LNCaP clone FGC (cell line): ENCODE data around the gene S1PR3.
A peak's percentile ranks its signal among the peaks of the same experiment; 100 is the strongest.

Experiments
- DNase-seq: peaks from one replicate; pipeline ENCODE4 v3.0.0-alpha.2; 2011; ENCODE audit warnings: low read depth
- H3K4me3 ChIP-seq: 2 replicates; pipeline ENCODE4 v1.5.1; 2011; ENCODE audit warnings: mild to moderate bottlenecking, low read depth, low read length, control low read depth
- CTCF ChIP-seq: IDR thresholded peaks from 2 replicates; pipeline ENCODE4 v1.5.1; 2012; ENCODE audit warnings: mild to moderate bottlenecking; ENCODE audit not compliant: control insufficient read depth, insufficient read depth; ENCODE audit errors: extremely low read depth

The S1PR3 gene

DNA sequence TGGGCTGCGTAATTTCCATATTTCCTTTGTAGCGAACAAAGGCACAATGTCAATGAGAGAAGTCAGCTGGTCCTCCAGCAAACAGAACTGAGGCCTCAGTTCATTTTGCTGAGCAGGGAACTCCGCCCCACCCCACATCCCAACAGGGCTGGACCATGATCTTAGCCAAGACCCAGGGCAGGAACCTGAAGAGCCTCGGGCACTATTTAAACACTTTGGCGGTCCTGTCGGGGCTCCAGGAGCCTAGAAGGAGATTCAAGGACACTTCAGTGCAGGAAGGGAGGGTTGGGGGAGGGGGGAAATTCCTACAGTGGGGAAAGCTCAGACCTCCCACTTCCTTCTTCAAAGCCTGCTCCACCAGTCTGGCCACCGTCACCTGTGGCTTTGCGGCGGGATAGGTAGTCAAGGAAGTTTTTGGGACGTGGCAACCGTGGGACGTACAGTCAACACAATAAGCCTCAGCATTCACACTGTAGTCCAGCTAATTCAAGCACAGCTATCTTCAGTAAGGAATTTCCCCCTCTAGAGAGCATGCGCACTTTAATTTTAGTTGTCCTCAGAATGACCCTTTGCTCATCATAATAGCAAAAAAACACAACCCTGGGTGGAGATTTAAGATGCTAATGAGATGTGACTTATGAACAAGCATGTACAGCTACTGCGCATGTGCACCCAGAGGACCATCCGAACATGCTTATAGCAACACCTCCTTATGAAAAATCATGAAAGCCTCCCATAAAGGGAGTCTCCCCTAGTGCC lies 30.9 kb downstream of the S1PR3 start:
- H3K4me3 ChIP-seq, result no peak overlapping the region
- no peak for TF ChIP-seq CTCF
- DNase-seq, result peak; percentile 96

DNA sequence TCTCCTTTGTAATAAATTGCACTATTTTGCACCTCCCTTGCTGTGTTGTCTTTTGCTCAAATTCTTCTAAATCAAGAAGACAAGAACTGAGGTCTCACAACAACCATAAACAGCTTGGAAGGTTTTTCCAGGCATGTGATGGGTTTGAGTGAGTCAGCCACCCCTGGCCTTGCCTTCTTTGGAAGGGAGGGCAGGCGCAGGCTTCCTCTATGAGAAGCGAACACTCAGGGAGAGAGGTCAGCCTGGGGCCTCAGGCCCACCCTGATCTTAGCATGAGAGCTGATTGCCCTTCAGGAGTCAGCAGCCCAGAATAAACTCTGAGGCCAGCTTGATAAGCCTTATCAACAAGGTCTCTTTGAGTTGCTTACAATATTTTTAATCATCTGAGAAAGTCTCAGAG lies 31.6 kb downstream of the S1PR3 start:
- no peak overlapping the region for H3K4me3 ChIP-seq
- no peak for TF ChIP-seq CTCF
- no peak for DNase-seq

- no peak overlapping the region for H3K4me3 ChIP-seq
- DNase-seq, result no peak
- TF ChIP-seq CTCF, result no peak
Observed at GRCh38 chr9:89023740-89024139, 32.5 kb downstream of the S1PR3 start.

DNA sequence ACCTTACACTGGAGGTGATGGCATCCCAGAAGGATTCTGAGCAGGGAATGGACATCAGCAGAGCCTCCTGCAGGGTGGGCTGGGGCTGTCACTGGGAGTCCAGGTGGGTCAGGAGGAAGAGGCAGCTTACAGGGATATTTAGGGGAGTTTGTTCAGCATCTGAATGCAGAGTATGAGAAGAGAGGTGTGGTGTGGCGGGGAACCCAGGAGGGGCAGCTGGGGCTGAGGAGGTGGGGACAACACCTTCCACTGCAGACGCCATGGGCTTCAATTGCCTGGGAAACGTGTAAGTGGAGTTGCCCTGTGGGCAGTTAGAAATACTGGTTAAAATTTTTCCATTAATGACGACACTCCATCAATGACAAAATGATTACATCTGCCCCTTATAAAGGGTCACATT lies 33.5 kb downstream of the S1PR3 start:
- DNase-seq, result no peak
- no peak overlapping the region for H3K4me3 ChIP-seq
- TF ChIP-seq CTCF, result no peak

DNA sequence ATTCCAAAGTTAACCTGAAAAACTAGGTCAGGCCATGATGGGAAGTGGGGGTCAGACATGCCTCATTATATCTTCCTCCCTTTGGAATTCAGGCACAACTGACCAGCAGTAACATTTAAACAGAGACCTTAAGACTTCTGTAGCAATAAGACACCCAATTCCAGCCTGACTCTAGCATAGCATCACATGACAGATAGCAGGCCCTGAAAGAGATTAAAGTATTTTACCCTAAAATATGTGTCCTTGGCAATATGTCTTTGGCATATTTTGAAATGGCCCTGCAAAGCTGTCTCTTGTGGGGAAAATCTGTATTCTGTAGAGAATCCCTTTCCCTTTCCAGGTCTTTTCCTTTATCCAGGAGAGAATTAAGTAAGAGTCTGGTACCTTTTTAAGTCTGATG lies 34.3 kb downstream of the S1PR3 start:
- TF ChIP-seq CTCF, result no peak
- no peak for DNase-seq
- H3K4me3 ChIP-seq, result no peak overlapping the region

DNA sequence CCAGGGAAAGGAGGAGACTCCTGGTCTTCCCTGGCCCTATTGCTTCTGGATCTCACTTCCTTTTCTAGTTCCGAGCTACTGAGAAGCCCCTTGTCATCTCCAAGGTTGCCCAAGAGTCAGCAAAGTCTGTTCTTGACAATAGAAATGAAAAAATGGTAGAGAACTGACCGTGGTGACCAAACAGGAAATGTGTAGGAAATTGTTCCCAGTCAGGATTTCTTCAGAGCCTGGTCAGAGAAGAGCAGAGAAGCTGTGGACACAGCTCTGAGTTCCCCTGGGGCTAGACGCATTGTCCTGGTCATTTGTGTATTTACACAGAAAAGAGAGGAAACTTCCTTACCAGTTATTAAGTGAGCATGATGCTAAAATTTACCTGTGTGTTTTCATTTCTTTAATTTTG lies 35.6 kb downstream of the S1PR3 start:
- DNase-seq, result no peak
- no peak for TF ChIP-seq CTCF
- H3K4me3 ChIP-seq, result no peak overlapping the region

DNA sequence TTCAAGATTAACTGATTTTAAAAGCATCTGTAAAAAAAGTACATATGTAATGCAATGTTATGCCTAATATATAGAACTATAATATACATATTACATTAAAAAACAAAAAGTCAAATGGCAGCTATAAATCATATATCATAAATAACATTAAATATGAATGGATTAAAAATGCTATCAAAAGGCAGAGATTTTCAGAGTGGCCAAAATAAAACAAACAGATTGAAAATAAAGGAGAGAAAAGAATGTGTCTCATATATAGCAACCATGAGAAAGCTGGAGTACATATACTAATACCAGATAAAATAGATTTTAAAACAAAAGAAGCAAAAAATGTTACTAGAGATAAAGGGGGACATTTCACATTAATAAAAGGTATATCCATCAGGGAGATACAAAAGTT lies 38.5 kb downstream of the S1PR3 start:
- no peak overlapping the region for H3K4me3 ChIP-seq
- no peak for TF ChIP-seq CTCF
- no peak for DNase-seq
